Measurements from ENCODE around the gene SOCS7. TPM values are rescaled to one million over a fixed set of nuclear protein-coding genes. Genes with fewer than 3 reads are reported as not detected.

The SOCS7 gene
- polyA plus RNA-seq, 5 donors, result 12.7 to 20.7 (median 17.3) TPM

DNA sequence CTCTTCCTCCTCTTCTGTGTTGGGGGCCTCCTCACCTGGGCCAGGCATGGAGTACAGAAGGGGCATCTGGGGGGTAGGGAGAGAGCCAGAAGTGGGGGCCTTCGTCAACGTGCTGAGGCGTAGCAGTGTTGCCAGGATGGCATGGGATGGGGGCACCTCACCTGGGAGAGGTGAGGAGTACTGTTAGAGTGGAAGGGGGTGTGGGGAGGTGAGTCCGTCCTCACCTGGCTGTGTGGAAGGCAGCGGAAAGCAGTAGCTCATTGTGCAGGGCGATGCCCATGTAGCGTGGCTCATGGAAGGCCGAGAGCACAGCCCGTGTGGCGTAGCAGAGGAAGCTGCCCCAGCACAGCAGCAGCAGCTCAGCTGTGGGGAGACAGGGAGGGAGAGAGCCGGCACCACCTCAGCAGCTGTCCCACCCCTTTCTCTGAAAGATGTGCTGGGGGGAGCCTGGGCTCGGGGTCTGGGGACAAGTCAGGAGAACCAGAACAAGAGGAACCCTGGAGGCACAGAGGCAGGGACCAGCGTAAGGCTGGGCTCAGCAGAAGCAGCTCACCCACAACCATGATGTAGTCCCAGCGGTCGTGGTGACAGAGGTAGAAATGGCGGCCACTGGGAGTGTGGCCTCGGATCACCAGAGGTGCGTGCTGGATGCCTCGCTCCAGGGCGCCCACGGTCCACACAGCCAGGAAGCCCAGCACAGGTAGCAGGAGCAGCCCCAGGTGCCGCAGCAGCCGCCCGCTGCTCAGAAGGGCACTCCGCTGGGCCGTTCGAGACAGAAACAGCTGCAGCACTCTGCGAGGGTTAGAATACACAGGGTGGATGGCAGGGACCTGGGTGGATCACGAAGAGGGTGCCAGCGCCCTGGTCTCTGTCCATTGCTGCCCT lies 16.9 kb upstream of the SOCS7 start:
- no peak for DNase-seq

GRCh38 chr17:38336838-38337237 lies 14.8 kb upstream of the SOCS7 start:
- no peak for DNase-seq

DNA sequence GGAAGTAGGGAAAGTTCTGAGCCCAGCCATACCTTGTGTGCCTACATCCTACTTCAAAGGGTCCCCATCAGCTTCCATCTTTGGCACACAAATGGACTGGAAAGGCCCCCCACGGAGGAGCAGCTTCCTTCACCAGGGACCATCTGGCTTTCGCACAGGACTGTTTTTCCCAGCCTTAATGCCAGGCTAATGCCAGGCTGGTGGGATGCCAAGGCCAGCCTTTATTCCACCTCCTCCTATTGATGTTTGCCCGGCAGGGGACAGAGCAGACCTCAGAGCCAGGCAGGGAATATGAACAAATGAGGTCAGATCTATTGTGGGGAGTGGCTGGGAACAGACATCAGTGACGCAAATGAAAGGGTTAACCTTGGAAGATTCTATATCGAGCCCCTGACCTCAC lies 13.6 kb upstream of the SOCS7 start:
- no peak for DNase-seq

DNA sequence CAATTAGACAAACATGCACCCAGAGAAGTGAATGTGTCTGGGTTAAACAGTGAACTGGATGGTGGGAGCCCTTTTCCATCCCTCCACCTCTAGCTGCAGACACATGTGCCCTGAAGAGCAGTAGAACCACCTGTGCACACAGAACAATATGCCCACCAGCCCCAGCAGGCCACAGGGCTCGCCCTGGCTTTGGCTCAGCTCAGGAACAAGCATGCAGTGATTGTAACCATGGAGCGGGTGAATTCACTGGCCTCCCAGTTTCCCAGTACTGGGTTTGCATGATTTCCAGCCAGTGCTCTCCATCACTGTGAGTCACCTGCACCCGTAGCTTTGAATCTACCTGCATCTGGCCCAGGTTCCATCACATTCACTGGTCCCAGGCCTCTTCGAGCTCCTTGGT lies 13.1 kb upstream of the SOCS7 start:
- DNase-seq, result no peak

DNA sequence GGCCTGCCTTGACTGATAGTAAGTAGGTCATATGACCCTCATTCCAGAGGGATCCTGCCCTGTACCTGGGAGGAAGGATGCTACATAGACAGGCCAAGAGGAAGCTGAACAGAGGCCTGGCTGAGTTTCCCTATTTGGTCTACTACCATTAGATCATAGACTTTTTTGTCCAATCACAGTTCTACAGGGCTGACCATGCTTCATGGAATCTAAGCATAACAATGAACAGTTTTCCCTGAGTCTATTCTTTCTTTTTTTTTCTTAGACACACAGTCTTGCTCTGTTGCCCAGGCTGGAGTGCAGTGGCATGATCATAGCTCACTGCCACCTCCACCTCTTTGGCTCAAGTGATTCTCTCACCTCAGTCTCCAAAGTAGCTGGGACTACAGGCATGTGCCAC lies 11.8 kb upstream of the SOCS7 start:
- no peak for DNase-seq

DNA sequence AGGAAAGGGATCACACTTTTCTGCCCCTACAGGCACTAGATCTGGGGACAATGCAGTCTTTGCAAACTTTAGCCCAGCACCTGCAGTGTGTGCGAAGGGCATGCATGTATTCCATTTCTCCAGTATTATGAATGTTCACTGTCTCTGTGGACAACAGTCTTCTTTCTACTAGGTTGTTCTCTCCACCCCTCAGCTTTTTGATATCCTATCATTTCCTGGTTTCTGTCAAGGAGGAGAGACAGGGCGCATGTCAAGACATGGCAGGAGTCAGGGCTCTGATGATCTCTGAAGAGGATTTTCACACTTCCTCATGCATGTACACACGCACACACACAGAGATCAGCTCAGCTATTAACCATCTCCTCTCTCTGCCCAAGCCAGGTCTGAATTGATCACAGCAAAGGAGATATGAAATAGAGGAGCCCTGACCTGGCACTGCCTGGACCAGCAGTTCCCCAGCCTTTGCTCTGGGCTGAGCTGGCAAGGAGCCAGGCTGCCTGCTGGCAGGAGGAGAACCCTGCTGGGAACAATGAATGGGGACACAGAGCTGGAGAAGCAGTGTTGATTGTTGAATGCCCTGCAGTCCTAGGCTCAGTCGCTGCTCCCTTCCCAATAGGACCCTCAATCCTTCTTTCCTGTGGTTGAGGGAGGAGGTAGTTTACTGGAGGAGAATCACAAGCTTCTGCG lies 10.5 kb upstream of the SOCS7 start:
- no peak for DNase-seq

DNA sequence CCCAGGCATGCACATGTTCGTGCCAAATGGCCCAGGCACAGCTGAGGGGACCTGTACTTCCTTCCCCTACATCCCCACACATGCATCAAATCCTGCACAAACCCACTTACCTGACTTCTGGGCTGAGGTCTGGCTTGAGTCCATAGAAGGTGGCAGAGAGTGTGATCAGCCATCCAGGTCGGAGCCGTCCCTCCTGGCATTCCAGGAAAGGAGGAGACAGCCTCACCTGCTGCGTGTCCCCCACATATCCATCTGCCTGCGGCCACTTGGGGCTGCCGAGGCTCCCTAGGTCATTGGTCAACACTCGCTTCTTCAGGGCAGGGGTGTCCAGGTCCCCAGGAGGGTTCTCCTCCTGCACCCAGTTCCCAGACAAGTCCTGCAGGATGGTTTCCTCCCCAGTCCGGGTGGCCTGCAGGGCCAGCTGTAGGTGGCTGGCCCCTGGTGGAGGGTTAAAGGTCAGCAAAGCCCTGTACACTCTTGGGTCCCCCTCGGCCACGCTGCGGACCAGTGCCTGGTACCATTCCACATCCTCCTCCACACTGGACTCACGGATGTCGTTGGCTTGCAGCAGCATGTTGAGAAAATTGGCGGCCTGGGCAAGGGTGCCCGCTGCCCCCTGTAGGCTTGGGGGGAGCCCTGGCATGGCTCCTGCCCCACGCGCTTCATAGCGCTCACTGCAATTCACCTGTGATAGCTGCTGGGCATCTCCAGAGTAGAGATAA lies 8.6 kb upstream of the SOCS7 start:
- no peak for DNase-seq

DNA sequence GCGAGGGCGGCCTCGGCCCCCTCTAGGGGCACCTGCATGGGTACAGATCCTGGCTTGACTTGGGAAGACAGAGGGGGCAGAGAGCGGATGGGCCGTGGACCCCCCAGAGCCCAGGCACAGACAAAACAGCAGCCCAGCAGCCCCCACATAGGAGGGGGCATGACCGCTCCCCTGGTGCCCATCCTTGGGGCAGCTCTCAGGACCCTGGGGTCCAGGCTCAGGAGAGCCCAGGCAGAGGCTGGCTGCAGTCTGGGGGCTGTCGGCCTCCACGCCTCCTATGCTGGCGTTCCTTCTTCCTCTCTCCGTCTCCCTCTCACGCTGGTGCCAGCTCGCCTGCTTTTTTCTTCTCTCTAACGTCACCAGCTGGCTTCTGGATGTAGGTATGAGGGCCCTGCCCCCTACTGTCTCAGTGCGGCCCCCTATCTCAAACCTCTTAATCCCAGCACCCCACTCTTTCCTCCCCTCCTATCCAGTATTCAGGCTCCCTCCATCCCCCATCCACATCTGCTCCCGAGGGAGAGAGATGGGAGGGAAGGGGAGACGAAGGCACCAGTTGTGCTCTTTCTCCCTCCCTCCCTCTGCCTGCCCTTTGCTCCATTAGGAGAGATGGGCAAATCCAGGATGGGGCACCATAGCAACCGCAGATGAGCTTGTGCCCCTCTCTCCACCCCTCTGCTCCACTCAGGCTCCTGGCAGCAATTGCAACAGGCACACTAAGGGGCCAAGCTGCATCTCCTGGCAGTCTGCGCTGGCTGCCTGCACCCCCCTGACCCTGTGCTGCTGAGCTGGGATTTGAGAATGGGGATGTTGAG lies 7.8 kb upstream of the SOCS7 start, which contains the start of gene GPR179:
TSS of gene GPR179 (minus strand) at position 349 of the 812 bp plus-strand sequence. CDS start at position 182, 167 bp downstream.
- no peak for DNase-seq

- no peak for DNase-seq
Observed at GRCh38 chr17:38344420-38344745, 7.3 kb upstream of the SOCS7 start.

GRCh38 chr17:38345743-38346142 lies 5.9 kb upstream of the SOCS7 start:
- DNase-seq, result no peak

DNA sequence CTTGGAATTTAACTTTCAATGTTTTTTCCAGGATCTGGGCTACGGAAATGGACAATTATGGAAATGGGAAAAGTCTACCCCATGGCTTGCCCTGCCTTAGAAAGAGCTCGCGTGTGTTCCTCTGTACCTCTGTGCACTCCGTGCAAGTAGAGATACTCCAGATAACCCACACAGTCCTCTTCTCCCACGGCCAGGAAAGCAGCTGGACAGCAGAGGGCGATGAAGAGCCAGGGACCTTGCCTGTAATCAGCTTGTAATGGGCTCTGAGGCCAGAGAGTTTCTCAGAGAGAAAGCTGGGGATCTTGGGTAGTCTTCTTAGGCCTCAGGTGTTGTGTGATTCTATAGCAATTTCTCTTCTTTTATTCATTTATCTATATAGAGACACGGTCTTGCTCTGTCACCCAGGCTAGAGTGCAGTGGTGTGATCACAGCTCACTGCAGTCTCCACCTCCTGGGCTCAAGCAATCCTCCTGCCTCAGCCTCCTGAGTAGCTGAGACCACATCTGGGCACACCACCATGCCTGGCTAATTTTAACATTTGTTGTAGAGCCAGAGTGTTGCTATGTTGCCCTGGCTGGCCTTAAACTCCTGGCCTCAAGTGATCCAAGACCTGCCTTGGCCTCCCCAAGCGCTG lies 2.4 kb upstream of the SOCS7 start:
- DNase-seq, result peak; percentile 65 to 76

DNA sequence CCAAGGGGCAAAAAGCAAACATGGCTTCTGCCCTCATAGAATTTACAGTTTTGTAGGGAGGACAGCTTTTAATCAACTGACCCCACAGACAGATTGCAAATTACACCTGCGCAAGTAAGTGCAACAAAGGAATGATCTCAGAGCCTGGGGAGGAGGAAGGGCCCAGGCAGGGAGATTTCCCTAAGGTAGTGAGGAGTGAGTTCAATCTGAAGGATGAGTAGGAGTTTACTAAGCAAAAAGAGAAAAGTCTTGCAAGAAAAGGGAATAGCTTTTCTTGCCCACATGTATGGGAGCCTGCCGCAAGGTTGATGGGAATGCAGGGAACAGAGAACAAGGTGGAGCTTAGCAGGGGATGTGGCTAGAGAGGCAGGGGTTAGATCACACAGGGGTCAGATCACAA lies 1.6 kb upstream of the SOCS7 start:
- no peak for DNase-seq

DNA sequence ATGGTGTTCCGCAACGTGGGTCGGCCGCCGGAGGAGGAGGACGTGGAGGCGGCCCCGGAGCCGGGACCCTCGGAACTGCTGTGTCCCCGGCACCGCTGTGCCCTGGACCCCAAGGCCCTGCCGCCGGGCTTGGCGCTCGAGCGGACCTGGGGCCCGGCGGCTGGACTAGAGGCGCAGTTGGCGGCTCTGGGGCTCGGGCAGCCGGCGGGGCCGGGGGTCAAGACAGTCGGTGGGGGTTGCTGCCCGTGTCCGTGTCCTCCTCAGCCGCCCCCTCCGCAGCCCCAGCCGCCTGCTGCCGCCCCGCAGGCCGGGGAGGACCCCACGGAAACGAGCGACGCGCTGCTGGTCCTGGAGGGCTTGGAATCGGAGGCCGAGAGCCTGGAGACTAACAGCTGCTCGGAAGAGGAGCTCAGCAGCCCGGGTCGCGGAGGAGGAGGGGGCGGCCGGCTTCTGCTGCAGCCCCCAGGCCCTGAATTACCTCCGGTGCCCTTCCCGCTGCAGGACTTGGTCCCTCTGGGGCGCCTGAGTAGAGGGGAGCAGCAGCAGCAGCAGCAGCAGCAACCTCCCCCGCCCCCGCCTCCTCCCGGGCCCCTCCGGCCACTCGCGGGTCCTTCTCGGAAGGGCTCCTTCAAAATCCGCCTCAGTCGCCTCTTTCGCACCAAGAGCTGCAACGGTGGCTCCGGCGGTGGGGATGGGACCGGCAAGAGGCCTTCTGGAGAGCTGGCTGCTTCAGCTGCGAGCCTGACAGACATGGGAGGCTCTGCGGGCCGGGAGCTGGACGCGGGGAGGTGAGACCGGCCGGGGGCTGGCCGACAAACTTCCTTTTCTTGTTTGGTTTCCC lies 821 bp downstream of the SOCS7 start:
- peak; percentile 20 to 35 for DNase-seq

- DNase-seq, result no peak
Observed at GRCh38 chr17:38353086-38353604, 1.5 kb downstream of the SOCS7 start.

DNA sequence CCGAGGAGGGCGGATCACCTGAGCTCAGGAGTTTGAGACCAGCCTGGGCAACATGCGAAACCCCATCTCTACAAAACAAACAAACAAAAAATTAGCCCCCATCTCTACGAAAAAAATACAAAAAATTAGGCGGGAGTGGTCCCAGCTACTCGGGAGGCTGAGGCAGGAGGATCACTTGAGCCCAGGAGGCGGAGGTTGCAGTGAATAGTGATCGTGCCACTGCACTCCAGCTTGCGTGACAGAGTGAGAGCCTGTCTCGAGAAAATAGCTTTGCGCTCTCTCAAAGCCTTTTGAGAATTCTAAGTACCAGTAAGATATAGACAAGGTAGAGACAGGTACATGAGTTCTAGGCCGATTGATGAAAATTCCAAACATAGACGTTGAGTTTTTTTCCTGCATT lies 2.0 kb downstream of the SOCS7 start:
- no peak for DNase-seq

DNA sequence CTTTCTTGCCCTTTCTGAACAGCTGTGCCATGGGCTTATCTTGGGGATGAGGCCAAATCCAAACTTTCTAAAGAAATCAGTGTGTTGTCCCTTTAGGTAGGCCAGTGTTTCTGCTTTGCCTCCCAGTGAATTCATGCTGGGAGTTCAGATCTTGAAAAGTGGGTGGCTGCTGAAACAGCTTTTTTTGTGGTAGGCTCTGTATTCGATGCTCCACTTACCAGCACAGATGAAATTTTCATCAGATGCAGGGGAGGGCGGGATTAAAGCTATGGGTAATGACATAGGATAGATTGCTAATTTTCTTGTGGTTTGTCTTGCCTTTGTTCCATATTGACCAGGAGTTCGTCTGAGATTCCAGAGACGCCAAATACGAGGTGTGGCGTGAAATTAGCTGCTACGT lies 2.8 kb downstream of the SOCS7 start:
- no peak for DNase-seq

GRCh38 chr17:38355251-38355650 lies 3.6 kb downstream of the SOCS7 start:
- DNase-seq, result no peak

- DNase-seq, result no peak
Observed at GRCh38 chr17:38357486-38358123, 6.0 kb downstream of the SOCS7 start.

Measured in right lung (tissue), 5 donors.